AG09309 (cell line): ENCODE results near the gene FXYD6.

Source experiments
- DNase-seq: peaks from one replicate; pipeline ENCODE4 v3.0.0-alpha.2; 2010; ENCODE audit warnings: low read depth
- H3K4me3 ChIP-seq: 2 replicates; pipeline ENCODE4 v1.5.1; 2011; ENCODE audit warnings: mild to moderate bottlenecking, low read depth, low read length, moderate library complexity; ENCODE audit not compliant: control insufficient read depth
- CTCF ChIP-seq: IDR thresholded peaks from 2 replicates; pipeline ENCODE4 v1.5.1; 2011; ENCODE audit warnings: mild to moderate bottlenecking, low read depth, low read length, inconsistent platforms; ENCODE audit not compliant: insufficient read depth, control insufficient read depth; ENCODE audit errors: missing control alignments

The FXYD6 gene

GRCh38 chr11:117863383-117863782, 13.1 kb downstream of the FXYD6 start:
- TF ChIP-seq CTCF: no peak
- DNase-seq: no peak
- no peak overlapping the region for H3K4me3 ChIP-seq

GRCh38 chr11:117862753-117863152, 13.7 kb downstream of the FXYD6 start:
- no peak overlapping the region for H3K4me3 ChIP-seq
- TF ChIP-seq CTCF: no peak
- no peak for DNase-seq

- TF ChIP-seq CTCF: no peak
- no peak for DNase-seq
- no peak overlapping the region for H3K4me3 ChIP-seq
These were observed 14.3 kb downstream of the FXYD6 start for GRCh38 chr11:117862019-117862725.

- no peak overlapping the region for H3K4me3 ChIP-seq
- DNase-seq: no peak
- no peak for TF ChIP-seq CTCF
These were observed 15.1 kb downstream of the FXYD6 start for GRCh38 chr11:117861151-117862018.

DNA sequence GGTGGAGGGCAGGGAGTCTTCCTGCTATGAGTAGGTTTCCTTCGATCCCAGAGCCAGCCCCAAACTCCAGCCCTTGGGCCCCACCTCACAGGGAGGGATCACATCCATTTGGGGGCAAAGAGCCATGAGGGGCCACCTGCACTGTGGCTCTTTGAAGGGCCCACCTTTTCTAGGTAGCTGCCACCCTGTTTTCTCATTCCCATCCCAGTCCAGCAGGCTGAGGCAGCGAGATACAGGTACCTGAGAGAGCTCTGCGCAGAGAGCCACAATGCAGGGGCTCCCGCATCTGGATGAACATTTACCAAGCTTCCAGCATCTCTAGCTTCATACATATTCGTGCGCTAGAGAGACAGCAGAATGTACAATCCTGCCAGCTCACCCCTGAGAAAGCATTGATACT, 16.3 kb downstream of the FXYD6 start:
- no peak for TF ChIP-seq CTCF
- H3K4me3 ChIP-seq: no peak overlapping the region
- DNase-seq: no peak

- TF ChIP-seq CTCF: no peak
- no peak for DNase-seq
- no peak overlapping the region for H3K4me3 ChIP-seq
These were observed 16.9 kb downstream of the FXYD6 start for GRCh38 chr11:117859488-117860112.
